ENCODE data around the gene CROCC2. TPM values are rescaled to one million over a fixed set of nuclear protein-coding genes. Genes with fewer than 3 reads are reported as not detected.

Gene CROCC2
- total and polyA plus RNA-seq, 2 of the 13 experiments (the other 11 are each of a cell fraction or from before 2014, with no cell fraction given) = not detected

GRCh38 chr2:240881913-240882312 is 24.2 kb upstream of the CROCC2 start:
- H3K27me3 ChIP-seq (ENCODE audit: control insufficient read depth in 1 of 2, insufficient read depth in 2 of 2, low read length in 2 of 2) = no peaks in the 10 kb centered on the region
- peaks cover 24% of the 10 kb centered on the region for H3K4me1 ChIP-seq (ENCODE audit: insufficient read depth, low read length)
- ChIA-PET POLR2A (interaction anchor here (0.7 kb wide), 1 partner anchor 15 kb away, joined by 3 read pairs; no protein-coding TSS in a partner anchor), CTCF (ENCODE audit: low intra/inter-chr PET ratio, low total read pairs) (no interaction called here)
- DNase-seq (ENCODE audit: low spot score) (no peak), FAIRE-seq (no peak), ATAC-seq (no peak)
- BruUV-seq (replicated peaks) = no TSS peak
- no peak for TF ChIP-seq JUND (CRISPR knock-in tag; IDR thresholded peaks at IDR 0.05)
- TF ChIP-seq NR1H2 (CRISPR knock-in tag; IDR thresholded peaks at IDR 0.05; ENCODE audit: borderline replicate concordance, low read depth) = no peak
- no peak for TF ChIP-seq MTF1 (CRISPR knock-in tag; IDR thresholded peaks at IDR 0.05)
- TF ChIP-seq ZNF24 (IDR thresholded peaks at IDR 0.05) = no peak
- TF ChIP-seq NONO (IDR thresholded peaks at IDR 0.05) = no peak
- no peak for TF ChIP-seq NONO (CRISPR knock-in tag; conservative IDR thresholded peaks at IDR 0.05)
- TF ChIP-seq PAX8 (CRISPR knock-in tag; IDR thresholded peaks at IDR 0.05; ENCODE audit: borderline replicate concordance) = no peak
- no peak for TF ChIP-seq ZBTB25 (CRISPR knock-in tag; IDR thresholded peaks at IDR 0.05)
- no peak for TF ChIP-seq STAG1 (CRISPR knock-in tag; IDR thresholded peaks at IDR 0.05)
- H3K4me3 ChIP-seq (replicated peaks in 1 of 3; ENCODE audit: insufficient read depth in 1 of 3, low read depth in 2 of 3, low read length in 3 of 3) = no peak overlapping the region
- H3K9me3 ChIP-seq (ENCODE audit: low read length) = no peaks in the 10 kb centered on the region
- H2AFZ ChIP-seq (ENCODE audit: low read length) = no peak overlapping the region
- H3K79me2 ChIP-seq (ENCODE audit: insufficient read depth, low read length) = no peaks in the 10 kb centered on the region
- no peaks in the 10 kb centered on the region; a peak in 1 of 5 replicates for H3K36me3 ChIP-seq (replicated peaks in 1 of 2; ENCODE audit: control insufficient read depth in 1 of 2, insufficient read depth in 2 of 2, low read length in 2 of 2)
- in situ Hi-C loops (cut with HindIII; ENCODE audit: extremely low pct_ligation_motif_present, low pct_unique_long_range_greater_than_20kb) = no loop called here
- no peaks in the 10 kb centered on the region for H4K20me1 ChIP-seq (ENCODE audit: insufficient read depth, low read length)
- H3K4me2 ChIP-seq (ENCODE audit: low read depth, low read length) = no peak overlapping the region
- H3K27ac ChIP-seq (ENCODE audit: extremely low read length, insufficient read depth, low read length) = no peak overlapping the region
- intact Hi-C loops (cut with micrococcal nuclease; ENCODE audit: unreplicated experiment) = loop anchor here (2.0 kb wide), 1 partner anchor 79 kb away; no protein-coding TSS in a partner anchor
- no peak overlapping the region for H3K9ac ChIP-seq (ENCODE audit: insufficient read depth, low read depth, low read length)
- 75% methylated on average over 6 of the region's 6 CpGs for WGBS (ENCODE audit: low lambda C conversion rate)

GRCh38 chr2:240884221-240884620 is 21.9 kb upstream of the CROCC2 start:
- no peak for DNase-seq (ENCODE audit: low spot score)
- Histone ChIP-seq H3K36me3 (replicated peaks in 1 of 2; ENCODE audit: control insufficient read depth in 1 of 2, insufficient read depth in 2 of 2, low read length in 2 of 2) (no peaks in the 10 kb centered on the region), H3K4me3 (replicated peaks in 1 of 3; ENCODE audit: insufficient read depth in 1 of 3, low read depth in 2 of 3, low read length in 3 of 3) (no peak overlapping the region), H3K27ac (ENCODE audit: extremely low read length, insufficient read depth, low read length) (no peak overlapping the region), H3K79me2 (ENCODE audit: insufficient read depth, low read length) (no peaks in the 10 kb centered on the region), H3K27me3 (ENCODE audit: control insufficient read depth in 1 of 2, insufficient read depth in 2 of 2, low read length in 2 of 2) (no peaks in the 10 kb centered on the region), H2AFZ (ENCODE audit: low read length) (no peak overlapping the region), H4K20me1 (ENCODE audit: insufficient read depth, low read length) (no peaks in the 10 kb centered on the region), H3K9me3 (ENCODE audit: low read length) (no peaks in the 10 kb centered on the region), H3K4me2 (ENCODE audit: low read depth, low read length) (no peak overlapping the region), H3K9ac (ENCODE audit: insufficient read depth, low read depth, low read length) (no peak overlapping the region), H3K4me1 (ENCODE audit: insufficient read depth, low read length) (peaks cover 36% of the 10 kb centered on the region)
- TF ChIP-seq ZEB1 (IDR thresholded peaks at IDR 0.05; ENCODE audit: insufficient replicate concordance, low read depth) (no peak), ZNF350 (CRISPR knock-in tag; IDR thresholded peaks at IDR 0.05; ENCODE audit: borderline replicate concordance, low read depth) (no peak), ZNF709 (CRISPR knock-in tag; IDR thresholded peaks at IDR 0.05) (no peak)
- intact Hi-C loops (cut with micrococcal nuclease; ENCODE audit: unreplicated experiment) (no loop called here), in situ Hi-C loops (cut with HindIII; ENCODE audit: extremely low pct_ligation_motif_present, low pct_unique_long_range_greater_than_20kb) (no loop called here)
- ChIA-PET CTCF (ENCODE audit: low intra/inter-chr PET ratio, low total read pairs) (no interaction called here), POLR2A (no interaction called here)
- no peak for FAIRE-seq
- WGBS (ENCODE audit: low lambda C conversion rate) = 81% methylated on average over 2 of the region's 2 CpGs
- no peak for ATAC-seq
- BruUV-seq (replicated peaks) = no TSS peak

Data from HepG2 (cell line).